HL-60 (cell line): ENCODE results near the gene CNNM3.

Source experiments
- DNase-seq, 2 experiments: peaks; one replicate each; pipeline ENCODE4 v3.0.0-alpha.2; 2010 to 2020; ENCODE audit warnings: low read depth in 1 of 2, low spot score in 1 of 2
- H3K27ac ChIP-seq: fragments of 250-450 bp; sonication (Bioruptor Pico); replicated peaks from 2 replicates; pipeline ENCODE4 v1.5.1; 2020; ENCODE audit warnings: mild to moderate bottlenecking, moderate library complexity
- H3K27me3 ChIP-seq: fragments of 250-450 bp; sonication (Bioruptor Pico); 2 replicates; pipeline ENCODE4 v1.5.1; 2021; ENCODE audit warnings: mild to moderate bottlenecking, moderate library complexity; ENCODE audit not compliant: insufficient read depth, poor library complexity, severe bottlenecking
- H3K4me3 ChIP-seq: replicated peaks from 2 replicates; pipeline ENCODE4 v1.5.1; 2011; ENCODE audit warnings: mild to moderate bottlenecking, control low read depth, low read length; ENCODE audit not compliant: insufficient read depth
- CTCF ChIP-seq: IDR thresholded peaks from one replicate; pipeline ENCODE4 v1.5.1; 2011; ENCODE audit warnings: low read length, control low read depth, inconsistent platforms; ENCODE audit not compliant: insufficient read depth
- GABPA ChIP-seq: IDR thresholded peaks from 2 replicates; pipeline ENCODE4 v1.6.1; 2012; ENCODE audit warnings: low read depth
- POLR2AphosphoS5 ChIP-seq: IDR thresholded peaks from 2 replicates; pipeline ENCODE4 v1.6.1; 2012; ENCODE audit warnings: low read depth
- REST ChIP-seq: IDR thresholded peaks from 2 replicates; pipeline ENCODE4 v1.6.1; 2012; ENCODE audit warnings: low read depth; ENCODE audit not compliant: insufficient replicate concordance
- SPI1 ChIP-seq: IDR thresholded peaks from 2 replicates; pipeline ENCODE4 v1.6.1; 2012; ENCODE audit warnings: low read depth, mild to moderate bottlenecking, borderline replicate concordance

Gene CNNM3

GRCh38 chr2:96828436-96828835 lies 12.4 kb downstream of the CNNM3 start:
- Histone ChIP-seq H3K4me3 (no peak overlapping the region), H3K27ac (no peak overlapping the region), H3K27me3 (no peaks in the 10 kb centered on the region)
- no peak for DNase-seq
- TF ChIP-seq GABPA (no peak), SPI1 (no peak), POLR2AphosphoS5 (no peak), CTCF (no peak), REST (no peak)

- Histone ChIP-seq H3K4me3 (no peak overlapping the region), H3K27me3 (no peaks in the 10 kb centered on the region), H3K27ac (no peak overlapping the region)
- TF ChIP-seq SPI1, result no peak
- no peak for TF ChIP-seq POLR2AphosphoS5
- TF ChIP-seq REST, result no peak
- TF ChIP-seq CTCF, result no peak
- TF ChIP-seq GABPA, result no peak
- no peak for DNase-seq
Measured at GRCh38 chr2:96828874-96829273, 12.8 kb downstream of the CNNM3 start.

GRCh38 chr2:96830044-96830562 lies 14.0 kb downstream of the CNNM3 start:
- Histone ChIP-seq H3K27me3 (no peaks in the 10 kb centered on the region), H3K27ac (no peak overlapping the region), H3K4me3 (no peak overlapping the region)
- no peak for TF ChIP-seq GABPA
- TF ChIP-seq POLR2AphosphoS5, result no peak
- no peak for TF ChIP-seq SPI1
- TF ChIP-seq REST, result no peak
- TF ChIP-seq CTCF, result no peak
- no peak for DNase-seq
